GM18858 (cell line): ENCODE measurements around the gene EPO.

Experiments
- ATAC-seq: cut with Tn5 transposase; IDR thresholded peaks from one replicate; pipeline ENCODE4 v1.9.1; 2021; ENCODE audit not compliant: unreplicated experiment

Gene EPO

GRCh38 chr7:100682991-100683658 lies 37.1 kb upstream of the EPO start:
- ATAC-seq, result no peak

- ATAC-seq, result no peak
Measured at GRCh38 chr7:100683659-100684533, 36.4 kb upstream of the EPO start.

GRCh38 chr7:100684534-100685042 lies 35.7 kb upstream of the EPO start:
- ATAC-seq, result no peak

DNA sequence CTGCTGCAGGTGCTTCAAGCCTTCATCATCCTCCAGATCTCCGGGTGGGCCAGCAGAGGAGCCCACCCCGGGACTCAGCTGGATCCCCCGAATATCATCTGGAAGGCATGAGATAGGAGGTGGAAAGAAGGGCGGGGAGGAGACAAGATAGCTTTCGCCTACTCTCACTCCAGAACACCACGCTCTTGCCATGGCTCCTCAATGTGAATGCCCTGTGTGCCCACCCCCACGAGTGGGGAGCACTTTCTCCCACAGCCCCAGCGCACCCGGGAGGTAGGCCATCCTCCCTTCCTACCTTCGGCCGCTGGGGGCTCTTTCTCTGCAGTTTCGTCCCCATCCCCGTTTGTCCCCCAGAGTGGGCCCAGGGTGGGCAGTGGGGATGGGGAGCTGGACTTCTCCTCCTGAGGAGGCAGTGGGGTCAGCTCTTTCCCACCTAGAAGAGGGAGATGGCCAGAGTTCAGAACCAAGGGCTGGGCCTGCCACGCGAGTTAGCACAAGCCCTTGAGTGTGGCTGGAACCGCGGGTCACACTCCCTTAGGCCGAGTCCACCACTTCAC lies 35.1 kb upstream of the EPO start:
- no peak for ATAC-seq

- ATAC-seq, result no peak
Measured at GRCh38 chr7:100685631-100686145, 34.6 kb upstream of the EPO start.

GRCh38 chr7:100686201-100686821 lies 34.0 kb upstream of the EPO start:
- no peak for ATAC-seq

DNA sequence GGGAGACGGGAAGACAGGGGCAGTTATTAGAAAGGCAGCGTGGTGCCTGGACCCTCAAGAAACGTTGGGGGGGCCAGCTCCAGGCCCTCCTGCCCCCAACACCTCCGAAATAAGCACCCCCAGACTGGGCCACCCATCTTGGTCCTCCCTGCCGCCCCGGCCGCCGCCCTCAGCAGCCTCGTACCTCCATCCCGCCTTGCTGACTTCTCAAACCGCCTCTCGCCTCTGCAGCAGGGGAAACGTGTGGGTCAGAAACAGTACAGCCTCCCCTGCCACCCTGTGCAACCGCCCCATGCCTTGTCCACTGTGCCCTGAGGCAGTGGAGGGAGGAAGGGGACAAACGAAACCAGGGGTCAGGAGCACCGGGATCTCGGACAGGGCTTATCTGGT lies 33.5 kb upstream of the EPO start:
- ATAC-seq, result no peak

DNA sequence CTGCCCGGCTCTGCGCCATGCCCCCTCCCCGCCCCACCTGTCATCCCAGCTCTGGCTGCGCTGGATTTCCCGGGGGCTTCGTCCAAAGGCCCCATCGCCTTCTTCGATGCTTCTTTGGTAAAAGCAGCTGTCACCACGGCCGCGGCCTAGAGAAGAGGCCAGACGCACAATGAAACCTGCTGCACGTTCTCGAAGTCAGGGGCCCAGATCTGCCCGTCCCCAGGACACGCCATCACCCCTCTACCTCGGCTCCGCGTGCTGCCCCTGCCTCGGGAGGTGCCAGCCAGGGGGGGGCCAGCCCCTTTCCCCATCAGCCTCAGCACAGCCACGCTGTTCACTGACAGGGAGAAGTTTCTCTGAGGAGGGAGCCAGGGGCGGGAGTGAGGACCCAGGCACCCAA lies 33.0 kb upstream of the EPO start:
- no peak for ATAC-seq

- no peak for ATAC-seq
Measured at GRCh38 chr7:100687751-100688300, 32.4 kb upstream of the EPO start.

GRCh38 chr7:100688326-100688860 lies 31.9 kb upstream of the EPO start:
- no peak for ATAC-seq

GRCh38 chr7:100689230-100690135 lies 30.8 kb upstream of the EPO start:
- no peak for ATAC-seq

DNA sequence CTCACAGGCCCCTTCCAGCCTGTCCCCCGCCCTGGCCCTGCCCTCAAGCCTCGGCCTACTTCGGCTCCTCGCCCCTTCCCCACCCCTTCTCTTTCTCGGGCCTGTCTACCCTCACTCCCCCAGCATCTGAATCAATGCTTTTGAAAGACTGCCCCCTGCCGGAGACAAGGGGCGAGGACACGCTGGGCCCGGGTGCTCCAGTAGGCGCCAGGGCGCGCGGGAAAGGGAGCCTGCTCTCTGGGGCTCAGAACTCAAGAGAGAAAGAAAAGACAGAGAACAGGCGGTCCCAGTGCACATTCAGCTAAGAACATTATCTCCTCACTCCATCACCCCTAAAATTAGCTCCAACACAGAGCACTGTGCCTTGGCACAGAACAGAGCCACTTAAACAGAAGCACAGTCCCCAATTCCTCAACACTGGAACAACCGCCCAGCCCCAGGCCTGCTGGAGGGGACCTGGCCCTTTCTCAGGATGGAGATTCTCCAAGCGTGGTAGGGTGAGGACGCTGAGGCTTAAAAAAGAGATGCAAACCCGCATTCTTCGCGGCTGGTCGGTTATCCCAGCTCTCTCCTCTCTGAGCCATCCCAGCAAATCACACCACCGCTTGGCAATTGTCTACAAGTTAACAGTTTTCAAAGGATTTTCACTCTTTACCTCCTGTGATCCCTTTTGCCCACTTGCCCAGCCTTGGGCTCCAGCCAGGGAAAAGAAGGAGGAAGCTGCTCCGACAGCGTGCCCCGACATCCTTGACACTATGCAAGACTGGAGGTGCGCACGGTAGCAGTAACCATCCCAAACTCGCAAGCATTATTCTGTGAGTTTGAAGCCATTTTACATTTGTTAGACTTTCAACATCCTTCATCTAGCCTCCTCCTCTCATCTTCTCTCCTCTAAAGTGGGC lies 28.3 kb upstream of the EPO start:
- no peak for ATAC-seq

- no peak for ATAC-seq
Measured at GRCh38 chr7:100692578-100692961, 27.7 kb upstream of the EPO start.

GRCh38 chr7:100693312-100694097 lies 26.8 kb upstream of the EPO start:
- ATAC-seq, result no peak

- ATAC-seq, result no peak
Measured at GRCh38 chr7:100694098-100694745, 26.0 kb upstream of the EPO start, which contains the start of gene GIGYF1. Gene GIGYF1, minus strand, starts transcription at chr7:100694250. Its CDS starts 6,012 bp downstream, at chr7:100688238.

DNA sequence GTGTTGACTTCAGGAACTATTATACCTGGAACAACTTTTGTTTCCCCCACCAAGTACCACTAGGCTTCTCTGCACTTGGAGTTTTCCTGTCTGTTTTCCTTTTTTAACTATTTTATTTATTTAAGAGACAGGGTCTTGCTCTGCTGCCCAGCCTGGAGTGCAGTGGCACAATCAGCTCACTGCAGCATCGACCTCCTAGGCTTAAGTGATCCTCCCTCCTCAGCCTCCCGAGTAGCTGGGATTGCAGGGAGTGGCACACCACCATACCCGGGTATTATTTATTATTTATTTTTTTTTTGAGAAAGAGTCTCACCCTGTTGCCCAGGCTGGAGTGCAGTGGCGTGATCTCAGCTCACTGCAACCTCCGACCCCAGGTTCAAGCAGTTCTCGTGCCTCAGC lies 24.1 kb upstream of the EPO start:
- no peak for ATAC-seq

- ATAC-seq, result no peak
Measured at GRCh38 chr7:100699018-100699417, 21.2 kb upstream of the EPO start.
